Type B pancreatic cell (in vitro differentiated cells): ENCODE measurements around the gene TMEM207. TPM values are rescaled to one million over a fixed set of nuclear protein-coding genes. Genes with fewer than 3 reads are reported as not detected.
A peak's percentile ranks its signal among the peaks of the same experiment; 100 is the strongest.

Source experiments
- DNase-seq: peaks from one replicate; pipeline ENCODE4 v3.0.0; 2021; ENCODE audit warnings: mixed read lengths; ENCODE audit not compliant: unreplicated experiment; ENCODE audit errors: extremely low spot score
- H3K27ac Mint-ChIP-seq: 2 replicates; pipeline ENCODE4 v1.8.0; 2021; ENCODE audit warnings: mild to moderate bottlenecking, mixed read lengths
- H3K27me3 Mint-ChIP-seq: 2 replicates; pipeline ENCODE4 v1.8.0; 2021; ENCODE audit warnings: mixed read lengths
- H3K36me3 Mint-ChIP-seq: 2 replicates; pipeline ENCODE4 v1.8.0; 2021; ENCODE audit warnings: mixed read lengths
- H3K4me1 Mint-ChIP-seq: one replicate; pipeline ENCODE4 v1.8.0; 2021; ENCODE audit warnings: mixed read lengths; ENCODE audit not compliant: unreplicated experiment
- H3K4me3 Mint-ChIP-seq: 2 replicates; pipeline ENCODE4 v1.8.0; 2021; ENCODE audit warnings: mild to moderate bottlenecking, mixed read lengths
- H3K9me3 Mint-ChIP-seq: 2 replicates; pipeline ENCODE4 v1.8.0; 2021; ENCODE audit warnings: mixed read lengths
- CTCF ChIP-seq: fragments of 200-600 bp; sonication (generic); conservative IDR thresholded peaks from 2 replicates; pipeline ENCODE4 v1.5.0; 2021; ENCODE audit warnings: antibody characterized with exemption, mild to moderate bottlenecking
- total RNA-seq: library from RNA; stranded (reverse); gene quantifications from 2 replicates; pipeline ENCODE4 v1.2.1, GENCODE V29; 2021; ENCODE audit warnings: low replicate concordance

TMEM207 gene
- total RNA-seq, 1 donor from 2014 or later: not detected

- H3K27me3 Mint-ChIP-seq: no peaks in the 10 kb centered on the region
- no peaks in the 10 kb centered on the region for H3K4me1 Mint-ChIP-seq
- TF ChIP-seq CTCF: no peak
- no peak for DNase-seq
- H3K36me3 Mint-ChIP-seq: no peaks in the 10 kb centered on the region
- H3K4me3 Mint-ChIP-seq: no peak overlapping the region
- H3K9me3 Mint-ChIP-seq: no peaks in the 10 kb centered on the region
- no peak overlapping the region for H3K27ac Mint-ChIP-seq
These were observed 23.9 kb downstream of the TMEM207 start for GRCh38 chr3:190425833-190426232.

GRCh38 chr3:190424478-190425439 lies 24.9 kb downstream of the TMEM207 start:
- TF ChIP-seq CTCF: peak; percentile 80
- DNase-seq: no peak
- Mint-ChIP-seq H3K4me3 (no peak overlapping the region), H3K27me3 (no peaks in the 10 kb centered on the region), H3K27ac (peak overlapping the region; percentile 63), H3K4me1 (no peaks in the 10 kb centered on the region), H3K36me3 (no peaks in the 10 kb centered on the region), H3K9me3 (no peaks in the 10 kb centered on the region)

- TF ChIP-seq CTCF: no peak
- H3K27ac Mint-ChIP-seq: peak overlapping the region; percentile 63
- no peak overlapping the region for H3K4me3 Mint-ChIP-seq
- no peaks in the 10 kb centered on the region for H3K9me3 Mint-ChIP-seq
- H3K4me1 Mint-ChIP-seq: no peaks in the 10 kb centered on the region
- H3K36me3 Mint-ChIP-seq: no peaks in the 10 kb centered on the region
- H3K27me3 Mint-ChIP-seq: no peaks in the 10 kb centered on the region
- DNase-seq: no peak
These were observed 25.6 kb downstream of the TMEM207 start for GRCh38 chr3:190424108-190424477.

GRCh38 chr3:190414297-190414696 lies 35.4 kb downstream of the TMEM207 start:
- no peaks in the 10 kb centered on the region for H3K27me3 Mint-ChIP-seq
- H3K4me3 Mint-ChIP-seq: no peak overlapping the region
- no peak for DNase-seq
- peaks cover 10% of the 10 kb centered on the region for H3K9me3 Mint-ChIP-seq
- TF ChIP-seq CTCF: no peak
- H3K4me1 Mint-ChIP-seq: no peaks in the 10 kb centered on the region
- H3K27ac Mint-ChIP-seq: no peak overlapping the region
- no peaks in the 10 kb centered on the region for H3K36me3 Mint-ChIP-seq

- no peaks in the 10 kb centered on the region for H3K4me1 Mint-ChIP-seq
- DNase-seq: no peak
- H3K36me3 Mint-ChIP-seq: no peaks in the 10 kb centered on the region
- no peaks in the 10 kb centered on the region for H3K27me3 Mint-ChIP-seq
- peak overlapping the region; percentile 30 for H3K27ac Mint-ChIP-seq
- TF ChIP-seq CTCF: no peak
- no peaks in the 10 kb centered on the region for H3K9me3 Mint-ChIP-seq
- H3K4me3 Mint-ChIP-seq: no peak overlapping the region
These were observed 45.0 kb downstream of the TMEM207 start for GRCh38 chr3:190404715-190405114.
